CD8-positive, alpha-beta memory T cell (primary cell): ENCODE measurements around the gene ABCC4. TPM values are rescaled to one million over a fixed set of nuclear protein-coding genes. Genes with fewer than 3 reads are reported as not detected.

Source experiments
- CTCF ChIA-PET: fragments of 350-600 bp; sonication (Branson Sonifier 250); formaldehyde crosslinking; loops from one replicate; lab custom pipeline; 2021; ENCODE audit warnings: antibody characterized with exemption; lab: Charles Lee
- POLR2A ChIA-PET: fragments of 350-600 bp; sonication (Branson Sonifier 250); formaldehyde crosslinking; loops from one replicate; lab custom pipeline; 2021; ENCODE audit warnings: antibody characterized with exemption; lab: Charles Lee
- DNase-seq, 5 donors: peaks; one replicate each; pipeline versions ENCODE4 v3.0.0 to v3.0.0-alpha.2; 2020 to 2022; ENCODE audit warnings: mixed read lengths in 1 of 5
- H3K27ac ChIP-seq: one replicate; pipeline ENCODE4 v1.7.0; 2013; ENCODE audit warnings: low read depth, mild to moderate bottlenecking, low read length, moderate library complexity
- H3K27me3 ChIP-seq: 2 replicates; pipeline ENCODE4 v1.7.0; 2013; ENCODE audit warnings: low read length, mild to moderate bottlenecking; ENCODE audit not compliant: insufficient read depth, poor library complexity, severe bottlenecking
- H3K36me3 ChIP-seq: 2 replicates; pipeline ENCODE4 v1.7.0; 2013; ENCODE audit warnings: mild to moderate bottlenecking, low read length, moderate library complexity; ENCODE audit not compliant: insufficient read depth
- H3K4me1 ChIP-seq: 2 replicates; pipeline ENCODE4 v1.7.0; 2013; ENCODE audit warnings: mild to moderate bottlenecking, low read length, moderate library complexity; ENCODE audit not compliant: insufficient read depth
- H3K4me3 ChIP-seq: 2 replicates; pipeline ENCODE4 v1.7.0; 2013; ENCODE audit warnings: mild to moderate bottlenecking, low read length
- H3K9me3 ChIP-seq: 2 replicates; pipeline ENCODE4 v1.7.0; 2013; ENCODE audit warnings: mild to moderate bottlenecking, low read length
- H3K27ac Mint-ChIP-seq, 8 donors: one replicate each; pipeline ENCODE4 v1.8.0; 2020 to 2021; ENCODE audit warnings: mixed read lengths in 8 of 8, mild to moderate bottlenecking in 6 of 8, inconsistent platforms in 3 of 8, moderate library complexity in 3 of 8
- H3K27me3 Mint-ChIP-seq, 2 donors: one replicate each; pipeline ENCODE4 v1.8.0; 2020 to 2021; ENCODE audit warnings: mixed read lengths in 2 of 2, mild to moderate bottlenecking in 1 of 2, moderate library complexity in 1 of 2
- H3K36me3 Mint-ChIP-seq, 3 donors: one replicate each; pipeline ENCODE4 v1.8.0; 2020 to 2021; ENCODE audit warnings: mixed read lengths in 3 of 3, inconsistent platforms in 1 of 3, mild to moderate bottlenecking in 1 of 3
- H3K4me1 Mint-ChIP-seq, 3 donors: one replicate each; pipeline ENCODE4 v1.8.0; 2020 to 2021; ENCODE audit warnings: mixed read lengths in 3 of 3, inconsistent platforms in 1 of 3, mild to moderate bottlenecking in 1 of 3
- H3K4me3 Mint-ChIP-seq, 7 donors: one replicate each; pipeline ENCODE4 v1.8.0; 2020 to 2021; ENCODE audit warnings: mixed read lengths in 7 of 7, mild to moderate bottlenecking in 6 of 7, moderate library complexity in 4 of 7, inconsistent platforms in 2 of 7
- H3K9me3 Mint-ChIP-seq, 5 donors: one replicate each; pipeline ENCODE4 v1.8.0; 2020 to 2022; ENCODE audit warnings: mixed read lengths in 5 of 5, mild to moderate bottlenecking in 3 of 5, moderate library complexity in 2 of 5, inconsistent platforms in 1 of 5
- polyA plus RNA-seq: library from polyadenylated mRNA; unstranded; fragments of 300-500 nt; fragmentation: Illumina TruSeq; gene quantifications from one replicate; pipeline ENCODE4 v1.2.3, GENCODE V29; 2021
- total RNA-seq, 2 experiments: library from RNA; stranded (reverse); gene quantifications; one replicate each; pipeline ENCODE4 v1.2.3, GENCODE V29; 2021

ABCC4 gene
- total and polyA plus RNA-seq, 3 experiments from 2014 or later: 3.0 to 12.5 (median 11.2) TPM

DNA sequence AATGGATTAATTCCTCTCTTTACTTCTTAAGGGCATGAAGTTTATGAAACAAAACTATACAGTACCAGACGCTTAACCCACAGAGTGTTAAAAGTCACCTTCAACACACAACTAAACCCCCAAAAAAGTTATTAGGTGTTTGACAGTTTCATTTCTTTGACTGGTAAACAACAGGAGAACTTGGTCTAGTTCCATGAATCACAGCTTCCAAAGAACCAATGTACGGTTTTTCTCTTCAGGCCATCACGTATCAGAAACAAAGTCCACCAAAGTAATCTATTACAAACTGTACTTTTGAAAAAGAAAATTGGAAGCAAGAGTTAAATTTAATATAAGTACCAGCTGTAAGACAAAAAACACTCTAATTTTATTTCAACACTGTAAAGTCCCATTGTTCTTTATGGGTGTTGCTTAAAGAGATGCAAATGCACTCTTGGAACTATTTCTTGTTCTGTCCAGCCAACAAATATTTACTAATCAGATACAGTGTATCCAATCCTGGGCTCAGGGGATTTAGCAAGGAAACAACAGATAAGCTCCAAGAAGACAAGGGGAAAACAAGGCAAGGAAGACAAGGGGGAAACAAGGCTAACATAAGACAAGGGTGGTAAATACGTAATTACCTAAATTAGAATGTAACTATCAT, 149.2 kb downstream of the ABCC4 start:
- H3K4me1 ChIP-seq: no peaks in the 10 kb centered on the region
- CTCF ChIA-PET: interaction anchor here (0.9 kb wide), 1 partner anchor 41 kb away, joined by 3 read pairs; no protein-coding TSS in a partner anchor

DNA sequence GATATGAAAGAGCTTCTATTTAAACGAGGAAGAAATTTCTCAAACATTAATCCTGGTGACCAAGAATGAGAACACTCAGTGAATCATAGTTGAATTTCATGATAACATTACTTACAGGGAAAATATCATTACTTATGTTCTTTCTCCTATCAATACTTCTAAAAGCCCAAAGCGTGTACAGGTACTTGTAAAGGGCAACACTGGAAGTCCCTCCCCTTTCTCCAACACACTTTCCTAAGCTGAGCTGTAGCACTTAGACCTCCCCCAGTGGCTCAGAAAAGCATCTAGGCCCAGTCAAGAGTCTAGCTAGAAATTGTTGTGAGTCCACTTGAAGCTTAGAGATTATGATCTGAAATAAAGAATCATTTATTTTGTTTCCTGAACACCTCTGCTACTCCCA, 150.7 kb downstream of the ABCC4 start:
- Histone ChIP-seq H3K9me3 (no peaks in the 10 kb centered on the region), H3K4me3 (no peak overlapping the region), H3K4me1 (no peaks in the 10 kb centered on the region), H3K27ac (no peak overlapping the region), H3K27me3 (no peaks in the 10 kb centered on the region), H3K36me3 (no peaks in the 10 kb centered on the region)
- no peaks in the 10 kb centered on the region for H3K27me3 Mint-ChIP-seq
- H3K4me1 Mint-ChIP-seq: no peaks in the 10 kb centered on the region
- no peaks in the 10 kb centered on the region for H3K9me3 Mint-ChIP-seq
- DNase-seq: no peak
- POLR2A ChIA-PET: no interaction called here
- H3K4me3 Mint-ChIP-seq: no peak overlapping the region
- CTCF ChIA-PET: no interaction called here
- H3K27ac Mint-ChIP-seq: no peak overlapping the region
- H3K36me3 Mint-ChIP-seq: peaks cover 5 to 17% (median 8%) of the 10 kb centered on the region in 3 donors

More for the DNA sequence above, 149.2 kb downstream of the ABCC4 start:
- H3K36me3 ChIP-seq: no peaks in the 10 kb centered on the region
- Mint-ChIP-seq H3K27ac (peak overlapping the region in 1 of 8 donors; percentile 31), H3K27me3 (no peaks in the 10 kb centered on the region), H3K4me3 (no peak overlapping the region), H3K4me1 (no peaks in the 10 kb centered on the region), H3K36me3 (peaks cover 4 to 24% (median 6%) of the 10 kb centered on the region in 3 donors), H3K9me3 (no peaks in the 10 kb centered on the region)
- H3K9me3 ChIP-seq: no peaks in the 10 kb centered on the region
- H3K27me3 ChIP-seq: no peaks in the 10 kb centered on the region
- H3K4me3 ChIP-seq: no peak overlapping the region
- DNase-seq: no peak
- POLR2A ChIA-PET: no interaction called here
- H3K27ac ChIP-seq: no peak overlapping the region

DNA sequence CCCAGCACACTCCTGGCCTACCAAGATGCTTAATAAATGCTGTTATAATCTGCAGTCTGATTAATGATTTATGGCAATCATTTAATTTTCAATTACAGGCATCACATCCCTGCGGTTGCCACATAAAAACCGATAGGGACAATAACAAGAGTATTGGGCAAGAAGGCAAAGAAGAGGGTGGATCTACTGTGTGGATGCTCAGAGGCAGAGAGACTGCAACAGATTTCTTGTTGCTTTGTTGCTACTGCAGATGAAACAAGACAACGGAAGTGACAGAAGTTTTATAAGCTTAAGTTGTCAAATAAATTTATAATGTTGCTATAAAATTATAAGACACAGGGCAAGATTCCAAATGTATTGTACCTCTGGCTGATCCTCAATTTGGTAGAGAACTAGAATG, 154.8 kb downstream of the ABCC4 start:
- H3K36me3 Mint-ChIP-seq: peaks cover 19 to 28% (median 25%) of the 10 kb centered on the region in 3 donors
- ChIA-PET POLR2A (no interaction called here), CTCF (no interaction called here)
- H3K27me3 ChIP-seq: no peaks in the 10 kb centered on the region
- no peaks in the 10 kb centered on the region for H3K9me3 ChIP-seq
- peaks cover 0 to 2% (median 0%) of the 10 kb centered on the region in 5 donors for H3K9me3 Mint-ChIP-seq
- no peaks in the 10 kb centered on the region for H3K36me3 ChIP-seq
- H3K4me3 ChIP-seq: no peak overlapping the region
- H3K4me3 Mint-ChIP-seq: no peak overlapping the region
- no peaks in the 10 kb centered on the region for H3K27me3 Mint-ChIP-seq
- no peak for DNase-seq
- no peaks in the 10 kb centered on the region for H3K4me1 ChIP-seq
- H3K27ac ChIP-seq: no peak overlapping the region
- H3K27ac Mint-ChIP-seq: no peak overlapping the region
- H3K4me1 Mint-ChIP-seq: peaks cover 0 to 4% (median 4%) of the 10 kb centered on the region in 3 donors

DNA sequence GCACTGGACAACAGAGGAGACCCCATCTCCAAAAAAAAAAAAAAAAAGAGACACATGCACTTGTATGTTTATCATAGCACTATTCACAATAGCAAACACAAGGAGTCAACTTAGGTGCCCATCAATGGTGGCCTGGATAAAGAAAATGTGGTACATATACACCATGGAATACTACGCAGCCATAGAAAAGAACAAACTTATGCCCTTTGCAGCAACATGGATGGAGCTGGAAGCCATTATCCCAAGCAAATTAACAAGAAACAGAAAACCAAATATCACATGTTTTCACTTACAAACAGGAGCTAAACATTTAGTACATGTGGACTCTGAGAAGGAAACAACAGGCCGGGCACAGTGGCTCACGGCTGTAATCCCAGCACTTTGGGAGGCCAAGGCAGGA, 155.7 kb downstream of the ABCC4 start:
- ChIA-PET CTCF (no interaction called here), POLR2A (no interaction called here)
- Histone ChIP-seq H3K4me3 (no peak overlapping the region), H3K27ac (no peak overlapping the region), H3K27me3 (no peaks in the 10 kb centered on the region), H3K36me3 (no peaks in the 10 kb centered on the region), H3K4me1 (no peaks in the 10 kb centered on the region), H3K9me3 (no peaks in the 10 kb centered on the region)
- no peak for DNase-seq
- Mint-ChIP-seq H3K4me1 (peaks cover 0 to 4% (median 4%) of the 10 kb centered on the region in 3 donors), H3K27ac (no peak overlapping the region), H3K27me3 (no peaks in the 10 kb centered on the region), H3K4me3 (no peak overlapping the region), H3K36me3 (peaks cover 26 to 37% (median 26%) of the 10 kb centered on the region in 3 donors), H3K9me3 (peaks cover 0 to 2% (median 0%) of the 10 kb centered on the region in 5 donors)

DNA sequence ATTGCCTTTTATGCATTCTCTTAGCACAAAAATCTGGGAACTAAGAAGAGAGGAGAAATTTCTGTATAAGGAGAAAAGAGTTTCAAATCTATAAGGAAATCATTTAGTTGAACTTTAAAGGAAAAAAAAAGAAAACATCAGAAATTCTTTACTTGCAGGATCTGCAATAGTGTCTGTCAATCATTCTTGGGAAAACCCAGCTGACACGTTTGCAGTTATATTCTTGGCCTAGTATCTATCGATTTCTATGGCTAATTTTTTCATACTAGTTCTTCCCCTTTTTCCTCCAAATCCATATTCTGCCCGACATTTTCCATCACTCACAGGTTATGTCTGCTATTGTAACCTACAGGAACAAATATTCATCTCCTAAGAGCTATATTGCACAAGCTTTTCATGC, 160.7 kb downstream of the ABCC4 start:
- no peak overlapping the region for H3K27ac Mint-ChIP-seq
- H3K9me3 ChIP-seq: no peaks in the 10 kb centered on the region
- no peaks in the 10 kb centered on the region for H3K4me1 ChIP-seq
- H3K4me3 ChIP-seq: no peak overlapping the region
- H3K36me3 Mint-ChIP-seq: peaks cover 33 to 48% (median 38%) of the 10 kb centered on the region in 3 donors
- ChIA-PET CTCF (interaction anchor here (1.2 kb wide), 1 partner anchor 11 kb away, joined by 3 read pairs; no protein-coding TSS in a partner anchor), POLR2A (no interaction called here)
- H3K27ac ChIP-seq: no peak overlapping the region
- peaks cover 0 to 4% (median 4%) of the 10 kb centered on the region in 3 donors for H3K4me1 Mint-ChIP-seq
- no peaks in the 10 kb centered on the region for H3K36me3 ChIP-seq
- H3K27me3 Mint-ChIP-seq: no peaks in the 10 kb centered on the region
- peaks cover 0 to 2% (median 0%) of the 10 kb centered on the region in 5 donors for H3K9me3 Mint-ChIP-seq
- H3K27me3 ChIP-seq: no peaks in the 10 kb centered on the region
- DNase-seq: no peak
- H3K4me3 Mint-ChIP-seq: no peak overlapping the region

DNA sequence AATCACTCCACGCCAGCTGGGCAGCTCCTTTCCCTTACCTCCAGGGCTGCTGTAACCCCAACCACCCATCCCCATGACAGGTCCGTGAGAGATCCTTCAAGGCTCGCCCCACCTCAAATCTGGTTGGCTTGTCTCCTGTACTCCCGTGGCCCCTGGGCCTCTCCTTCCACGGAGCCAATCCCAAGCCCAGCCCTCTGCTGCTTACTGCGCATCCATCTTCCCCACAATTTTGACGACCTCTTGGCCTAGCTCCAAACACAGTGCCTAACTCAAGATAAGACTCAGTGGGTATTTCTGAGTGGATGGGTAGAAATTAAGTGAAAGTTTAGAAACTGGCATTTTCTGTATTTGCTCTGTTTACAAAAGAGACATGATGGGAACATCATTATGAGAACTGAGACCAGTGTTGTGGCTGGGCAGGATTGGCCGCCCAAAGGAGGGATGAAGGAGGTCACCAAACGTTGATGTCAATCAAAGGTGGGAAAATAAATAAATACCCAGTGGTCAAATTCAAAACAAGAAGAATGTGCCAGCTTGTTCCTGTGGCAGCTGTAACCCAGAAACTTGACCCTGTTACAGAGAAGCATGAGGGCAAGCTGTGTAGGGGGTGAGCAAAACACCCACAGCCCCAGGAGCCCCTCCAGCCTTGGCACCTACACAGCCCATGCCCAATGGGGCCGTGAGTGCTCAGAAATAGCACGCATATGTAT, 162.2 kb downstream of the ABCC4 start:
- Mint-ChIP-seq H3K4me3 (no peak overlapping the region), H3K36me3 (peaks cover 25 to 38% (median 29%) of the 10 kb centered on the region in 3 donors), H3K27me3 (no peaks in the 10 kb centered on the region), H3K9me3 (no peaks in the 10 kb centered on the region), H3K27ac (peak overlapping the region in 1 of 8 donors; percentile 38), H3K4me1 (no peaks in the 10 kb centered on the region)
- POLR2A ChIA-PET: no interaction called here
- no peaks in the 10 kb centered on the region for H3K36me3 ChIP-seq
- H3K4me3 ChIP-seq: no peak overlapping the region
- CTCF ChIA-PET: no interaction called here
- no peaks in the 10 kb centered on the region for H3K27me3 ChIP-seq
- no peak overlapping the region for H3K27ac ChIP-seq
- DNase-seq: no peak
- no peaks in the 10 kb centered on the region for H3K9me3 ChIP-seq
- H3K4me1 ChIP-seq: no peaks in the 10 kb centered on the region

DNA sequence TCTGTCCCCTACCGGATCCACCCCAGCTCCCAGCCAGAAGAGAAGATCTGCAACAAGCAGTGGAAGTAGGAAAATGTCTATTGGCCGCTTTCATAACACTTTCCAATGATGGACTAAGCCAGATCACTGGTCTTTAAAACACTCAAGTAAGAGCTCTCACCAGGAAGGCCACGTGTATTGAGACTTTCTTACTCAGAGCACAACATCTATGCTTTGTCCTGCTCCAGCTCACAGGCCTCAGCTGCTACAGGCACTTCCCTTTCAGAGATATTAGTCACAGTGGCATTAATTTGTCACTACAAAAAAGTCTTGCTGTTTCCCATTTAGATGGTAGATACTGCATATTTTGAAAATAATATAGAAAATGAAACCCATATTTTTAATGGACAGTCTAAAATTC, 164.2 kb downstream of the ABCC4 start:
- CTCF ChIA-PET: no interaction called here
- H3K4me3 ChIP-seq: no peak overlapping the region
- H3K36me3 Mint-ChIP-seq: peaks cover 25 to 34% (median 28%) of the 10 kb centered on the region in 3 donors
- H3K4me1 Mint-ChIP-seq: no peaks in the 10 kb centered on the region
- no peak overlapping the region for H3K27ac ChIP-seq
- no peaks in the 10 kb centered on the region for H3K27me3 Mint-ChIP-seq
- no peaks in the 10 kb centered on the region for H3K36me3 ChIP-seq
- no peaks in the 10 kb centered on the region for H3K4me1 ChIP-seq
- no peaks in the 10 kb centered on the region for H3K27me3 ChIP-seq
- POLR2A ChIA-PET: no interaction called here
- no peak overlapping the region for H3K27ac Mint-ChIP-seq
- no peak for DNase-seq
- H3K4me3 Mint-ChIP-seq: no peak overlapping the region
- H3K9me3 ChIP-seq: no peaks in the 10 kb centered on the region
- H3K9me3 Mint-ChIP-seq: no peaks in the 10 kb centered on the region

DNA sequence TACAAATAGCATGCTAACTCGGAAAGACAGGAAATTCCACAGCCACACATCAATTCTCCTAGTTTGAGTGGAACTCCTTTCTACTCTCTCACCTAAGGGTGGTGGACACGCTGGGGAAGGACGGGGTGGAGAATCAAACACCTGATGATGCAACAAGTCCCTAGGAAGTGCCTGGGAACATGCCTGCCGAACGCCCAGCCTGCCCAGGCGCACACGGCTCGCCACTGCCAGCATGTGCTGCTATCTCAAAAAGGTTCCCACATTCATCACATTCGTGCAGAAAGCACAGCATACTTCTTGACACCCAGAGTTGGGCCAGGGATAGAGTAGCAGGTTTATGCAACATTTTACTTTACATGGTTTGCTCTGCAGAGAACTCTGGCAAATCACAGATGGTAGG, 164.6 kb downstream of the ABCC4 start:
- Mint-ChIP-seq H3K4me1 (no peaks in the 10 kb centered on the region), H3K4me3 (no peak overlapping the region), H3K27me3 (no peaks in the 10 kb centered on the region), H3K36me3 (peaks cover 25 to 36% (median 28%) of the 10 kb centered on the region in 3 donors), H3K9me3 (no peaks in the 10 kb centered on the region), H3K27ac (no peak overlapping the region)
- Histone ChIP-seq H3K27ac (no peak overlapping the region), H3K27me3 (no peaks in the 10 kb centered on the region), H3K4me1 (no peaks in the 10 kb centered on the region), H3K36me3 (no peaks in the 10 kb centered on the region), H3K9me3 (no peaks in the 10 kb centered on the region), H3K4me3 (no peak overlapping the region)
- CTCF ChIA-PET: no interaction called here
- POLR2A ChIA-PET: no interaction called here
- no peak for DNase-seq
